Measurements from ENCODE around the gene AUH.
A peak's percentile ranks its signal among the peaks of the same experiment; 100 is the strongest.
"Not testable (repeated sequence)": the region's sequence is repeated elsewhere in the genome, so short reads cannot be mapped to it uniquely, and the experiment has no call there.

The AUH gene, protein sequence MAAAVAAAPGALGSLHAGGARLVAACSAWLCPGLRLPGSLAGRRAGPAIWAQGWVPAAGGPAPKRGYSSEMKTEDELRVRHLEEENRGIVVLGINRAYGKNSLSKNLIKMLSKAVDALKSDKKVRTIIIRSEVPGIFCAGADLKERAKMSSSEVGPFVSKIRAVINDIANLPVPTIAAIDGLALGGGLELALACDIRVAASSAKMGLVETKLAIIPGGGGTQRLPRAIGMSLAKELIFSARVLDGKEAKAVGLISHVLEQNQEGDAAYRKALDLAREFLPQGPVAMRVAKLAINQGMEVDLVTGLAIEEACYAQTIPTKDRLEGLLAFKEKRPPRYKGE

DNA sequence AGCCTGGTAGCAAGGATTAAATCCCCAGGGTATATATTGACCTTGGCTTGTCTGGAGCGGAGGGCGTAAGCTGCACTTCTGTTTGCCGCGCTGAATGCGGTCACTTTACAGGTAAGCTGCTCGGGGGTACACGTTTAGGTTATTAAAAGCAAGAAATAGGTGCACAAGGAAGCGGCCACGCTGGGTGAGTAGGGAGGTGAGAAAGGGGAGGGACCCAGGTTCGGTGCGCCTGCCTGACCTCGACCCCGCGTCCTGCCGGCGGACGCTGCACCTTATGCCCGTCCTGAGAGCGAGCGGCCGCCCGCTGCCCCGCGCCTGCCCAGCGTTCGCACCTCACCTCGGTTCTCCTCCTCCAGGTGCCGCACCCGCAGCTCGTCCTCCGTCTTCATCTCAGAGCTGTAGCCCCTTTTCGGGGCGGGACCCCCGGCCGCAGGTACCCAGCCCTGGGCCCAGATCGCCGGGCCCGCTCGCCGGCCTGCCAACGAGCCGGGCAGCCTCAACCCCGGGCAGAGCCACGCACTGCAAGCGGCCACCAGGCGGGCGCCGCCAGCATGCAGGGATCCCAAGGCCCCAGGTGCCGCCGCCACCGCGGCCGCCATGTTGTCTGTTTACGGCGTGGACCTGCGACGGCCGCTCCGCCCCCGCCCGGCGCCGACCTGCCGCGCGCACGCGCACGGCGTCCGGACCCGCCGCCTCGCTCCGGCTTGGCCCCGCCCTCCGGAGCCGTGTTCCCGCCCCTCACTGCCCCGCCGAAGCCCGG, at the start of gene AUH:
Gene AUH (minus strand): TSS at position 628 of the 760 bp plus-strand sequence. CDS start 29 bp downstream, at position 599.
- no peak for DNase-seq (ENCODE audit: low read depth)

DNA sequence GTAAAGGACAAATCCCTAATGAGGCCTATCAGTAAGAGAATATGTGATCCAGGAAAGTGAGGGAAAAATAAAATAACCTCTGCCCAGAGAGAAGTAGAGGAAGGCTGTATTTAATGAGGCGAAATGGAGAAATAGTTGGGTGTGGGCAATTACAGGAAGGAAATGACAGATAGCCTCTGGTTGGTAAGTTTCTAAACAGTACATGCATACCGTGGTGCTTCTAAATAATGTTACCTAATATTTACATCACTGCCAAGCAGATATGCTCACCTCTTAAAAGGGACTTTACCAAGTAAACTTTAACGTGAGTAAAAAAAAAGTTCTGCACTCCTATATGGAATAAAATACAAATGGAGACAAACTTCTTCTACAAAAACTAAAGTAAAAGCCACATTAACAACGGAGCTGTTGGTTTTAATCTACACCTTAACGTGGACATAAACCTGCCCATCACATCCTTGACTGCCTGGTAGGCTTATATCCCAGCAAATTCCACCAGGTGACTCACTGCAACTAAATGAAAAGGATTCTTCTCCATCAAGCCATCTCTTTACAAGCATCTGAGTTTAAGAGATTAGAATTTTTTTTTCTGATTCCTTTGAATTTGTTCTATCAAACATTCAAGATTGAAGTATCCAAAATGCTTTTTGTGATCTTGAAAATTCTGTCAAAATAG, 49.5 kb upstream of the AUH start:
- no peak for DNase-seq (ENCODE audit: low read depth)

DNA sequence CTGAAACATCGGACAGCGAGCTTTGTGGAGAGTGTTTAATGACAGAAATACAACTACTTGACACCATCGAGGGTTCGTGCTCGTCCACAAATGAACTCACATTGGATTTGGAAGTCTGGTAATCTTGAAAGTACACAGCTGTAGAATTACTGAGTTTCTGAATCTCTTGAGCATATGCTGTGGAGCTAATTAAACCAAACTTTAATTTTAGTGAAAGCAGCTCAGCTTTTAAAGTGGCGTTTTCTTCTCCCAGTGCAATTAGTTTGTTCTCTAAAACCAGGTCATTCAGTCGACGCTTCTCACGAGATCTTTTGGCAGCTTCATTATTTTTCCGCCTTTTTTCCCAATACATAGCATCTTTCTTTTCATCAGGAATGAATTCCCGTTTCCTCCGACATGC, 48.4 kb upstream of the AUH start:
- DNase-seq (ENCODE audit: low read depth): no peak

DNA sequence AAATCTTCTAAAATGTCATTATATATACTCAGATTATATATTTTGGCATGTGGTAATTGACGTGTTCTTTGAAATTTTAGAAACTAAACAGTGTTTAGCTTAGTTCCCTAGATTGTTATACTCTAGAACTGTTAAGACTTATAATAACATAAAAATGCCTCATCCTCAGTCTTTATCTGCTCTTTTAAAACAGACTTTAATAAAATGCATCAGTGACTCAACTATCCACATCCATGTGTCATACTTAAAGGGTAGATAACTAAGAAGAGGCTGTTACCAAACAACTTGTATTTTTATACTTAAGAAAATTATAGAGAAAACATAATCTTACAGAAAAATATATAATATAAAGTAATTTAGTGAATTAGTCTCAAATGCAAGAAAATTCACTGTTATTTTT, 46.8 kb upstream of the AUH start:
- DNase-seq (ENCODE audit: low read depth): no peak

DNA sequence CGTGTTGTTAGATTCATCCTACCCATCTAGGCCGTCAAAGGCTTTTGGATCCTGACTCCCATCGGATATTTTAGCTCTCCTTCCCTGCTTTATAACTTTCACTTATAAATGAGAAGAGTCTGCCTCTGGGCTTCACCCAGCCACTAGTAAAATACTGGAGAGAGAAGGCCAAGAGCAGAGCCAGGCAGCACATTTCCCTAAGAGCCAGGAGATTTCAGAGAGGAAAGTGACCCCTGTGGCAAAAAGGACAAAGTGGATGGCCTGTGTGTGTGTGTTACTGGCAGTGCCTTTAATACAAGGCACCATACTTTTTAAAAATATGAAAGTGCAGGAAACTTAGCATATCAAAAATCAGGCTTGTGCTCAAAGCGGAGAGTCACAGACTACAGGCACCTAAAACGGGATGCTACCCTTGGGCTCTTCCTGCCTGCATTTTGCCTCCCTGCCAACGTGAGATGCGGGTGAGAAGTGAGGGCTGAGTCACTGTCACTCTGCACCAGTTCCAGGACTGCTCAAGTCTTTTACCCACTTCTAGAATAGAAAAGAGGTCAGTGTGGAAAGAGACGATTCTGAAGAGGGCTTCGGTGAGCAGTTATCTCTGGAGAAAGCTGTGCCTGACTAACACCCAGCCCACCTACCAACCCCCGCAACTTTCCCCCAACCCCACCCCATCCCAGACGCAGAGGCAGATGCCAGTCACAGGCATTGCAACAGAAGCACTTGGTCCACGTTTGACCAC, 46.0 kb upstream of the AUH start:
- no peak for DNase-seq (ENCODE audit: low read depth)

DNA sequence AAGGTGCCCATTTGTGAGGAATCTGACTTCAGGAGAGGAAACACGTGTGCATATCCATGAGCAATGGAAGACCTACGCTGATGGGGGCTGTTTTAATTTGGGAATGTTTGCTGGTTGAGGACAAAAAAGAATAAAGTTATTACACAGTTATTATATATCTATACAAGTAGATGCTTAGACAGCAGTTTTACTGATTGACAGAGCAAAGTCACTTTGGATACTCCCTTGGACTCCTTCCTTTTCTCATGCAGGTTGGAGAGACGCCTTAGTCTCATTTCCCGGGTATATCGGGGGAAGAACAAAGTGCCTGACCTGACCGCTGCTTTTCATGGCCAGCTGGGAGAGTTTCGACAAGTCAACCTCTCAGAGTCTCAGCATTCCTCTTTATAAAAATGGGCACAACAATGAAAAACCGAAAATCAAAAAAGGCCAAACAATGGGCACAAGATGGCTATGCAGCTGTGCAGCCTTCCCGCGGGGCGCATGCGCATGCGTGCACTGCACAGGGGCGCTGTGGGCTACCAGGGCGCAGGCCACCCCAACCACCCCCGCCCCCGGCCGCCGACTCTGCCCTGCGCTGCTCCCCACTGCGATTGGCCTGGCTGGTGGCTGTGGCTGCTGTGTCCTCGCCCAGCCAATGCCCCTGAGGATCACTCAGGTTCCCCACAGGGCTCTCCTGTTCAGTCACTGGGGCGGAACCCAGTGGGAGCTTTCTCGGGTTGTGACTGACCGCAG, 43.8 kb upstream of the AUH start:
- DNase-seq (ENCODE audit: low read depth): no peak

DNA sequence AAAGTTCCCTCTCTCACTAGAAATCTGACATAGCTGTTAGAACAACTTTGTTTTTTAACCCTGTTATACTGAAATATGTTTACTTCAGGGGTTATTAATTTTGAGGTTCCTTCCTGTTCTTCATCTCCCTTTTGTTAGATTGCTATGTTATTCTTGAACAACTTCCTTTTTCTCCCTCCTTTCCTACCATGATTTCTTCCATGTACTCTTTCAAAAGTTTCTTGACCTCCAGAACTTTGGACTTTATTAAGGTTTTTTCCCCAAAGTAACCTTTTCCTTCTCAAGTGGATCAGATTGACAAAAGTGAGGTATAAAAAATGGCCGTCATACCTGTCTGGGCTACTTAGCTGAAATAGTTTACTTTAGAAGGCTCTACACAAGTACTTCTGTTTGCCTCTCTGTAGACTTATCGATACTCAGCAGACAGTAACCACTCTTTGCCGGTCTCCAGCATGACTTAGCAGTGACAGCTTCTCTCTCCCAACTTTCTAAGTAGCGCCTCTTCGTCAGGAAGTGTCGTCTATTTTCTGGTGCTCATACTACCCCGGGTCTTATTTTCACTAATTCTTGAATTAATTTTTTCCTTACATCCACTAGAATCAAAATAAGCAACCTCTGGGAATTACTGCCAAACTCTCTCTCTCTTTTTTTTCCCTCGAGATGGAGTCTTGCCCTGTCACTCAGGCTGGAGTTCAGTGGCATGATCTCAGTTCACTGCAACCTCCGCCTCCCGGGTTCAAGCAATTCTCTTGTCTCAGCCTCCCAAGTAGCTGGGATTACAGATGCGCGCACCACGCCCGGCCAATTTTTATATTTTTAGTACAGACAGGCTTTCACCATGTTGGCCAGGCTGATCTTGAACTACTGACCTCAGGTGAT, 42.2 kb upstream of the AUH start:
- no peak for DNase-seq (ENCODE audit: low read depth)

DNA sequence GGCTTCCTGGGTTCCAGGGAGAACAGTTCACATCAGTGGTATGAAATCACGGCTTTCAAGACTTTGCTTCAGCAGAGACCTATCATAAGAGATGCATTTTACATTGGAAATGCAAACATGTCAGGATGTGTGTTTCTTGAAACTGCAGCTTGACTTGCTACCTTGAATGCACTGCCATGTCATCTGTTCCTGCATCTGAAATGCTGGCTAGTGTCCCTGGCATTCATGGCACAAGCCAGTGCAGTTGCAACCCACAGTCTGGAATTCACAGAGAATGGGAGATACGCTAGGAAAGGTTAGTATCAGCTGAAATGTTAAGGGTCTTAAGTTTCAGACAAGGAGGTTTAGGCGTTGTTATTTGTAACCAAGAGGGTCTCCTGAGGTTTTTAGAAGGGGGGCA, 37.2 kb upstream of the AUH start:
- no peak for DNase-seq (ENCODE audit: low read depth)

DNA sequence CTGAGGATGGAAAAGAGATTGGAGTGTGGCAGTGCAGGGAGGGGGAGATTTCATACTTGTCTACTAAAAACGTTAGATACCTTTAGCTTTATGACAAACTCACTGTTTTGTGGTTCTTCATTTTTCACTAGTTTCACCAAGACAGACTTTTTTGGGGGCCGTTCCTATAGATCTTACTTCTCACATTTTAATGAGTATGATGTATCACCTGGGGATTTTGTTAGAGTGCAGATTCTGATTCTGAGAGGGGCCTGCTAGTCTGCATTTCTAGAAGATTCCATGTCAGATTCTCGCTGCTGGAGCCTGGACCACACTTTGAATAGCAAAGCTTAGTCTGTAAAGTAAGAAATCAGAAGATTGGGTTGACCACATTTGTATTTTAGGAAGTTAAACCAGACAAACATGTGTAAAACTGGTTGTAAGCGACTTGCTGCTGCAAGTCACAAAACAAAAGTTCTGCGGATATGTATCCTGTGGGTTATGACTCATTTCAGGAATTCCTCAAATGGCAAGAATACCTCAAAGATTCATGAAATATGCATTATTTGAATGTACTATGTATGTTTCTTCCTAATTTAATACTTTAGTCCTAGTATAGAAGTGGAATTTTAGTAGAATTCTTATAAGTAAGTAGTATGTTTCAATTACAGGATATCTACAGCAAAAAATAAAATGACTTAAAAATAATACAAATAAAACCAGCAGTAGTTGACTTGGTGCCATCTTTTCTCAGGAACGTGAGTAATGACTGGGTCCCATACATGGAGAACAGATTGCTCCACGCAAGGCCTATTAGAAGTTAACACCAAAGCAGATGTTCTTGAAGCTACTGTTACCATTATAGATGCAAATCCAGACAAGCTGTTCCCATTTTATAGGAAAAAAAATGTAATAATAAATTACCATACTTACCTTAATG, 34.1 kb upstream of the AUH start:
- peak; percentile 78 for DNase-seq (ENCODE audit: low read depth)

DNA sequence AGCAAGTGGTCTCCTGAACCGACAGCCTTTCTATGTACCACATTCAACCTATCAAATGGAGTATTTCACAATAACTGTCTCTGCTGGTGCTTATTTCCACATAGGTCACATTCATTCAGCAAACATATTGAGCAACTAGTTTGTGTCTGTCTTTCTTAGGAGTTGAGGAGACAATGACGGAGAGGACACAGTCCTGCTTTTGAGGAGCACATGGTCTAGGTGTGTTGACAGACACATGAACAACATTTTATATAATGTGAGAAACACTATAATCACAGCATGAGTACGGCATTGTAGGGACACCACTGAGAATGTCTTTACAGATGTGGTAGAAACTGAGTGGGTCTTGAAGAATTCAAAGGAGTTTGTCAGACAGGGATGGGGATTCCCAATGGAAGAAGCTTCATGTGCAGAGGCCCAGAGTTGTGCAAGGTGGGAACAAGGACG, 33.4 kb upstream of the AUH start:
- DNase-seq (ENCODE audit: low read depth): no peak

DNA sequence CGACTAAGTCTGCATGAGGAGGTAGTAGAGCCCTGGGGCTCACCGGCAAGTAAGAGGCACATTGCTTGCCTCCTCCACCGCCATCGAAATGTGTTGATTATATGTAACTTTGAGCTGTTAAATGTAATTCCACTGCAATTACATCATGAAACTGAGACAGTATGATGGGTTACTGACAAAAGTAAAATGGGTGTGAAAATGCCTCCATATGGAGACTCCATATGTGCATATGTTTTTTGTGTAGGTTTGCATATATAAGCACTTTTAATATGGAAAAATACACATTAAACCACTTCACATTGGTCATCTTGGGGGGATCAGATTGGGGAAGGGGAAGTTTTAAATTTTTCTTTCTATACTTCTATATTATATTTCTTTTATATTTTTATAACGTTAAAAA, 32.1 kb upstream of the AUH start:
- no peak for DNase-seq (ENCODE audit: low read depth)

DNA sequence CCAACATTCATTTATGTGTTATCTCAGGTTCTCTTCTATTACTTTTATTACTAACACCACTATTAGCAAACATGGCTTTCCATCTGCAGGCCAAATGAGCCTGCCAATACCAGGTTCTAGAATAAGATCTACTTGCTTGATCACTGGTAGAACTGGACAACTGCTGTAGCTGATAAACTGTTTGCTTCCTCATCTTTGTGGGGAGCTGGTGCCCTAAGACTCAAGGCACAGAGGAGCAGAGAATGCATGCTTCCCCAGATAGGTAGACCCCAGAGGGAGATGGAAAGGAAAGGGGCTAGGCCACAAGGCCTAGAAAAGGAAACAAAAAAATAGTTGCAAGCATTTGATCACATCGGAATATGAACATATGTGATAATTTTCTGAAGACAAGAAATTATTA, 30.7 kb upstream of the AUH start:
- DNase-seq (ENCODE audit: low read depth): no peak

DNA sequence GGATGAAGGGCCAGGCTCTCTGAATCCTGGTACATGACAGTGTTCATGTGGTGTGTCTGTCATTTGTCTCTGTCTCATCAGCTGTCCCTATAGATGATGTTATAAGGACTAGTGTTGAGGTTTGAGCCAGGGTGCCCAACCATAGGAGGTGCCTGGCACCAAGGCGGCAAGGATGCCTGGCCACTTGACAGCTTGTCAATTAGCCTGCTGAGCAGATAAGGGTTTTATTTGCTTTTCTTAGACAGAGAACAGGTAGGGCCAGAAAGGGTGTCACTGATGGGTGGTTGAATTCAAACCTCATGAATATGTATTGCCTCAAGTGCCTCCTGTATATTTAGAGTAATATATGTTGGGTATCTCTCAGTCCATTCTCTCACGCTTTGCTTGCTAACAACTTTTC, 30.1 kb upstream of the AUH start:
- no peak for DNase-seq (ENCODE audit: low read depth)

DNA sequence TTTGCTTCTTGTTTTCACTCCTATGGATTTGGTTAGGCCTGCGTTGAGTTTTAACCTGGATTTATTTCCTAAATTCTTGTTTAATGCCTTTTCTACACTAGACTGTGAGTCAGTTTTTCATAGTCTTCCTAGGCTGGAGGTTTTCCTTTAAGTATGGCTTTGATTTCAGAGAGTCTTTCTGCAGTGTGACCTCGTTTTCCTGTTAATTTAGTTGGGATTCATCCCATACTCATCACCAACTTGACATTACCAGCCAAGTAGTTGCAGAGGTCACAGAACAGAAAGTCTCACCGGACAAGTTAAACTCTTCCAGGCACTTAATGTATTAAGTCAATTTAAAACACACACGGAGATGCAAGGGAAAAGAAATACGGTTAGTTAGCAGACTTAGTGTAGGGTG, 29.7 kb upstream of the AUH start:
- DNase-seq (ENCODE audit: low read depth): no peak

DNA sequence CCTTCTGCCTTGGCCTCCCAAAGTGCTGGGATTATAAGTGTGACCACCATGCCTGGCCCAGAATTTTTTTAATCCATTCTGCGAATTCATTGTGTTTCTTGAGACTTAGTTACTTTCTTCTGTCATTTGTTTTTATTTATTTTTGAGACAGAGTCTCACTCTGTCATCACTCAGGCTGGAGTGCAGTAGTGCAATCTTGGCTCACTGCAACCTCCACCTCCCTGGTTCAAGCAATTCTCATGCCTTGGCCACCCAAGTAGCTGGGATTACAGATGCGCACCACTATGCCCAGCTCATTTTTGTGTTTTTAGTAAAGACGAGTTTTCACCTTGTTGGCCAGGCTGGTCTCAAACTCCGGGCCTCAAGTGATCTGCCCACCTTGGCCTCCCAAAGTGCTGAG, 28.0 kb upstream of the AUH start:
- not testable (repeated sequence) for DNase-seq (ENCODE audit: low read depth)

DNA sequence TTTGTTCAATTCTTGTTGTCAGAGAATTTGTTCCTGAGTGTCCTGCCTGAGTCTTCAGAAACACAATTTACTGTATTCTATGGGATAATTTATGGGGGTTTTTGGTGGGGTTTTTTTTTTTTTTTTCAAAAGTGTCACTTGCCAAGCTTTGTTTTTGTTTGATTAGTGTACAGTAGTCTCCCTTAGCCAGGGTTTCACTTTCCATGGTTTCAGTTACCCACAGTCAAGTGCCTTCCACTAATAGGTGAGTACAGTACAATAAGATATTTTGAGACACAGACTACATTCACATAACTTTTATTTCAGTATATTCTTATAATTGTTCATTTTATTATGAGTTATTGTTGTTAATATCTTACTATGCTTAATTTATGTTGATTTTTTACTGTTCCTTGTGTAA, 25.0 kb upstream of the AUH start:
- no peak for DNase-seq (ENCODE audit: low read depth)

DNA sequence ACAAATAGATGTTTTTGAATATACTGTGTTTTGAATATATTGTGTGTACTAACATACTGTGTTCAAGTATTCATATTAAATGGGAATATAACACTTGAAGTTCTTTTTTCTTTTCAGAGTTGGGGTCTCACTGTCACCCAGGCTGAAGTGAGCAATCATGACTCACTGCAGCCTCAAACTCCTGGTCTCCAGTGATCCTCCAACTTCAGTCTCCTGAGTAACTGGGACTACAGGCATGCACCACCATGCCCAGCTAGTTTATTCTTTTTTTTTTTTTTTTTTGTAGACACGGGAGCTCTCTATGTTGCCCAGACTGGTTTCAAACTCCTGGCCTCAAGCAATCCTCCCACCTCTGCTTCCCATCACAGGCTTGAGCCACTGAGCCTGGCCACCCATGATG, 23.2 kb upstream of the AUH start:
- DNase-seq (ENCODE audit: low read depth): no peak

DNA sequence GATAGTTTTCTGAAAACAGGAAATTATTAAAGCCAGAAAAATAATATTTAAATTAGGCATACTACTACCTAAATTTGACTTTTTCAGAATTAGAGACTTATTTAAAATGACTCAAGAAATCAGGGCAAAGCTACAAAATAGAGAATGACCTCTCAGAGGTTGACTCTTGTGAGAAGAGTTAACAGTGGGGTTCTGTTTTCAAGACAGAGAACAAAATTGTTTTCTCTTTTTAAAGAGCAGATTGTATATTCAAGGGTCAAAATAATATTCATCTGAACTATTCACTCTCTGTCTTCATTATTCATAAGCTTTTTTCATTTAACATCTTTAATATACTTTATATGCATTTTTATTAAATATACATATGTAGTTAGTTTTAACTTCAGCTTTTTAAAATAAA, 21.9 kb upstream of the AUH start:
- DNase-seq (ENCODE audit: low read depth): no peak

DNA sequence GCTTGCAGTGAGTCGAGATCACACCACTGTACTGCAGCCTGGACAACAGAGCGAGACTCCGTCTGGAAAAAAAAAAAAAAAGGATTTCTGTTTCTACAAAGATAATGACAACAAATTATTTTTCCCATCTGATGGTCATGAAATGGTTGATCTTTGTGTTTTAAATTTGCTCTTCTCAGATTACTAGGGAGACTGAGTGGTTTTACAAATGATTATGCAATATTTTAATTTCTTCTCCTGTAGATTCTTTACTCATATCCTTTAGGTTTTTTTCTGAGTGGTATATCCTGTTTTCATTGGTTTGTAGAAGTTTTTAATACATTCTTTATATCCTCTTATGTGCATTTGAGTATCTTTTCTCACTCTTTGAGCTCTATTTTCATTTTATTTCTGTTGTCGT, 20.6 kb upstream of the AUH start:
- DNase-seq (ENCODE audit: low read depth): no peak

DNA sequence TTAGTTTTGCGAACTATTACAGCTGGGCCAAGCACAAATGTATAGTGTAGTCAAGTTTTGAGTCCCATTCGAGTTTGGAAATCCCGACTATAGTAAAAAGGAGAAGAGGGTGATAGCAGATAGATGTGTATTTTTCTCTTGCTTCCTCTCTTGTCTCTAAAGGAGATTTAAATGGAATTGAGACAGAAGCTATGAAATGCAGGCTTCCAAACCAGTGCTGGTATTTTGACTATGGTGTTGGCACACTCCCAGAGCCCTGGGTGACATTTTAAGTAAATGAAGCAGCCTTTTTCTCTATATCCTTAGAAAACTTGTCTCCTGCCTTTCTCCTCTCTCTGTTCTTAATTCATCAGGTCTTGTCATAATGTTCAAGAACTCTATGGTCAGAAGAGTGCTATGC, 17.7 kb upstream of the AUH start:
- no peak for DNase-seq (ENCODE audit: low read depth)
